Measurements from ENCODE around the gene EVA1A.

Gene EVA1A

DNA sequence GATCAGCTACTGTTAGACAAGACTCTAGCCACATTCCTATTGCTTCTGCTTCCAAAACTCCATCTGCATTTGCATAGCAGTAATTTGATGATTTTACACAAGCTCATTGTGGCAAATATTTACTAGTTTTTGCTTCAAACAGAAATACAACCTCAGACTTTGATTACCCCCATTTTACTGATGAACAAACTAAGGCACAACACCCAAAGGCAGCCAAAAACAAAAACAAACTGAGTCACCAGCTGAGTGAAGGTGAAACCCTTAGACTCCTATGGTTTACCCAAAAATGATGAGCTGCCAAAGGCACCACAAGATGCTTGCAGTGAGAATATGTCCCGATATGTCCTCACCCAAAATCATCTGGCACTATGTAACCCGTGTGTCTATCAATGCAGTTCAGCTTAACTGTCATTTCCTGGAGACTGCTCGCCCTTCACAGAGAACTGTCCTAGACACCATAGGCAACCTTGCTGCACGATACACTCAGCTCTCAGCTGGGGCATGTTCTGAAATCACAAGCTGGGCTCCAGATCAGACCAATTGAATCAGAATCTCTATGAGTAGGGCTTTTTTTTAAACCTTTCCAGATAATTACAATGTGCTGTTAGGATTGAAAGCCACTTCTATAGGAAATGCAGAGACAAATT is 4.1 kb upstream of the EVA1A start:
- Histone ChIP-seq H3K4me2 (no peak overlapping the region), H3K27me3 (peaks cover 24% of the 10 kb centered on the region; the same call in 1 of the 2 replicates), H3K4me3 (no peak overlapping the region), H3K9ac (no peak overlapping the region), H3K27ac (no peak overlapping the region), H4K20me1 (no peaks in the 10 kb centered on the region), H3K36me3 (no peaks in the 10 kb centered on the region), H3K9me3 (no peaks in the 10 kb centered on the region), H3K4me1 (no peaks in the 10 kb centered on the region)
- TF ChIP-seq Cebpa-rat (IDR thresholded peaks at IDR 0.05): no peak

GRCh38 chr2:75564026-75564688 is 3.4 kb upstream of the EVA1A start:
- Histone ChIP-seq H3K27ac (no peak overlapping the region), H3K4me2 (no peak overlapping the region), H3K9ac (no peak overlapping the region), H3K36me3 (no peaks in the 10 kb centered on the region), H3K4me1 (no peaks in the 10 kb centered on the region), H4K20me1 (no peaks in the 10 kb centered on the region), H3K27me3 (peaks cover 25% of the 10 kb centered on the region; the same call in 1 of the 2 replicates), H3K4me3 (no peak overlapping the region), H3K9me3 (no peaks in the 10 kb centered on the region)
- no peak for TF ChIP-seq Cebpa-rat (IDR thresholded peaks at IDR 0.05)

DNA sequence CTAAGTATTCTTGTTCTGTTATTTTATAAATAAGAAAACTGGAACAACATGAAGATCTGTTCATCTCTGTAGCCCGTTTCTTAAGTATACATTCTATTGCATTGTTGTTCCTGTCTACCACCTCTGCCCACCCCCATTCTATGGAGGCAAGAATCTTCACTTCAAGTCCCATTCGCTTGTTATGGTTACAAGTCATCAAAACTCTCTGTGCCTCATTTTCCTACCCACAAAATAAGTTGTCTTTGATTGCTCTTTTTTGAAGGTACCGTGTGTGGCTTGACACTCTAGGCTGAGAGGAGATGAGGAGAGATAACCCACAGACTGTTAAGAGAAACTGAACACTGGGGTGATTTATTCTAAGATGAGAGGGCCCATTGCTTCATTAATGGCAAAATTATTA is 2.9 kb upstream of the EVA1A start:
- H3K9me3 ChIP-seq: no peaks in the 10 kb centered on the region
- H3K27ac ChIP-seq: no peak overlapping the region
- TF ChIP-seq Cebpa-rat (IDR thresholded peaks at IDR 0.05): no peak
- no peaks in the 10 kb centered on the region for H3K36me3 ChIP-seq
- no peaks in the 10 kb centered on the region for H4K20me1 ChIP-seq
- no peak overlapping the region for H3K4me3 ChIP-seq
- H3K4me2 ChIP-seq: no peak overlapping the region
- no peak overlapping the region for H3K9ac ChIP-seq
- H3K27me3 ChIP-seq: peaks cover 25% of the 10 kb centered on the region; the same call in 1 of the 2 replicates
- no peaks in the 10 kb centered on the region for H3K4me1 ChIP-seq

- H3K36me3 ChIP-seq: no peaks in the 10 kb centered on the region
- H3K27me3 ChIP-seq: peaks cover 25% of the 10 kb centered on the region; the same call in 1 of the 2 replicates
- H3K4me3 ChIP-seq: no peak overlapping the region
- no peaks in the 10 kb centered on the region for H4K20me1 ChIP-seq
- H3K27ac ChIP-seq: no peak overlapping the region
- TF ChIP-seq Cebpa-rat (IDR thresholded peaks at IDR 0.05): no peak
- no peaks in the 10 kb centered on the region for H3K9me3 ChIP-seq
- no peak overlapping the region for H3K9ac ChIP-seq
- H3K4me1 ChIP-seq: no peaks in the 10 kb centered on the region
- H3K4me2 ChIP-seq: no peak overlapping the region
Measured at GRCh38 chr2:75562513-75562864, 1.8 kb upstream of the EVA1A start.

DNA sequence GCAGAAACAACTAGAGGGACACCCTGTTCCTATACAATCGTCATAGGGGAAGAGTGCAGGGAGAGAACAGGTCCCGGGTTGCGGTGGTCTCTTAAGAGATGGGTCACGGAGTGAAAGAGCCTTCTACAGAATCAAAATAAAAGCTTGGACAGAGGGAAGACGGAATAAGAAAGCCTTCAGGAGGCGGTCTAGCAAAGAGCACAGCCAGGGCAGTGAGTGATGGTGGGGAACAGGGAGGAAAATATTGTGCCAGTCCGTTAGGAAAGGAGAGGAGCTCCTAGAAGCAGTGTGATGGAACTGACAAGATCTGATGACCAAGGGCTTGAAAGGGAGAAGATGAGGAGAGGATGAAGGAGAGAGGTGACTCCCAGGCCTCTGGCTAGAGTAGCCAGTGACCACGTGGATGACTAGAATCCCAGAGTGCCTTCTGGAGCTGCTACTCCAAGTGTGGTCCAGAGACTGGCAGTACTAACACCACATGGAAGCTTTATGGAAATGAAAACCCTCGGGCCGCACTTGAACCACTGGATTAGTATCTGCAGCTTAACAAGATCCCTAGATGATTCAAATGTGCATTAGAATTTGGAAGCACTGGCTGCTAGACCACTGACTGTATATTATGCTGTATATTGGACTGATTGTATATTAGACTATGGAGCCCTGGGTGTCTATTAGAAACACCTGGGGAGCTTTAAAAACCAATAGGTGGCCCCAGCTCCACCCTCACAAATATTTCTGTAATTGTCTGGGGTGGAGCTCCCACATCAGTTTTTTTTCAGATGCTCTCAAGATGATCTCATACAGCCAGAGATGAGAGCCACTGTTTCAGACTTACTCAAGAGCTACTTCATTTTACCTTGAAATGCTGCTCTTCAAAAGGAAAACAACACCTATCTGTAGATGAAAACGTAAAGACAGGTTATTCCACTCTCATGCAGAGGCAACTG is 1.1 kb upstream of the EVA1A start:
- no peak overlapping the region for H3K9ac ChIP-seq
- no peak overlapping the region for H3K27ac ChIP-seq
- H3K9me3 ChIP-seq: no peaks in the 10 kb centered on the region
- TF ChIP-seq Cebpa-rat (IDR thresholded peaks at IDR 0.05): no peak
- H3K4me2 ChIP-seq: no peak overlapping the region
- no peaks in the 10 kb centered on the region for H4K20me1 ChIP-seq
- H3K27me3 ChIP-seq: peaks cover 25% of the 10 kb centered on the region; the same call in 1 of the 2 replicates
- no peak overlapping the region for H3K4me3 ChIP-seq
- H3K4me1 ChIP-seq: no peaks in the 10 kb centered on the region
- H3K36me3 ChIP-seq: no peaks in the 10 kb centered on the region

DNA sequence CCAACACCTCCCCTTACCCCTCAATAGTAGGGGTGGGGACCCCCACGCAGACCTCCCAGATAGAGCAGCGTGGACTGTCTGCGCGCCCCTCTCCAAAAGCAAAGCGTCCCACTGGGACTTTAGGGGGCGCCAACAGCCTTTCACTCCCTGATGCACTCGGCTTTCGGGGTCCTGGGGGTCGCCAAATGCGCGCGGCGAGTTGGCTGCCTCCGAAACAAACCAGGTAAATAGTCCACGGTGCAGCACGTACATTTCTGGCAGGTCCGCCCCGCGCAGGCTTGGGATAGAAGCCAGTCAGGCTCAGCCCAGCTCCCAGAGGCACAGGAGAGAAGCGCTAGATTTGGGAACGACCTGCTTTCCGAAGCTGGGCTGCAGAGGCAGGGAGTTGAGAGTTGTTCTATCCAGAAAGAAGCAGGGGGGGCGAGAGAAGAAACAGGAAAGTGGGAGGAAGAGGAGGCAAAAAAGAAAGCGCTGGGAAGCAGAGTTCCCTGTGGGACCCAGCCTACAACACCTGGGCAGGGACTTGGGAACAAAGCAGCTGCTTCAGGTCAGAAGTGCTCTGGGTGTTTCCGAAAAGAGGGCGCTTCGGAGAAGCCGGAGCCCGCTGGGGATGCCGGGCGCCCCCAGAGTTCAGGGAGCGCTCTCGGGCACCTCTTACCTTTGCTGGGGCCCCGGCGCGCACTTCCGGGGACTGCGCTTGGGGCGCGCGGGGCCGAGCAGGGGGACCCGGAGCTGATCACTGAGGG is 544 bp downstream of the EVA1A start:
- Histone ChIP-seq H3K4me2 (peak overlapping the region; percentile 81), H3K4me1 (no peaks in the 10 kb centered on the region), H3K4me3 (peak overlapping the region; percentile 67), H3K27ac (no peak overlapping the region), H3K36me3 (no peaks in the 10 kb centered on the region), H3K9me3 (no peaks in the 10 kb centered on the region), H3K27me3 (peaks cover 25% of the 10 kb centered on the region; the same call in 1 of the 2 replicates), H3K9ac (peak overlapping the region; percentile 61; the same call in 1 of the 2 replicates), H4K20me1 (no peaks in the 10 kb centered on the region)
- TF ChIP-seq Cebpa-rat (IDR thresholded peaks at IDR 0.05): no peak

DNA sequence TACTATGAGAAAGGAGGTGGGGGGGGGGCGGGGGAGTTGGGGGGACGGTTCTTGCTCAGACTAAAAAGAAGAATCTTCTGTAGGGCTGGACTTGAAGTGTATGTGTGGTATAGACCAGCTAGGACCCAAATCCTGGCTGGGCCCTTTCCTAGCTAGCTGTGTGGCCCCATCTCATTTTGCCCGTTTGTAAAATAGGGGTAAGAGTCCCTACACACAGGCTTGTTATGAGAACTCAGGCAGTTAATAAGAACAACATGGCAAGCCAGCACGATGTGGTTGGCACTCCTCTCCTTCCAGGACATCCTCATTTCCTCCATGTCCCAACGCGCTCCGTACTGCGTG is 1.1 kb downstream of the EVA1A start:
- no peaks in the 10 kb centered on the region for H4K20me1 ChIP-seq
- peaks cover 25% of the 10 kb centered on the region; the same call in 1 of the 2 replicates for H3K27me3 ChIP-seq
- H3K9me3 ChIP-seq: no peaks in the 10 kb centered on the region
- H3K9ac ChIP-seq: no peak overlapping the region
- no peak overlapping the region for H3K27ac ChIP-seq
- H3K4me3 ChIP-seq: no peak overlapping the region
- H3K4me1 ChIP-seq: no peaks in the 10 kb centered on the region
- peak overlapping the region; percentile 81; the same call in 1 of the 2 replicates for H3K4me2 ChIP-seq
- H3K36me3 ChIP-seq: no peaks in the 10 kb centered on the region
- no peak for TF ChIP-seq Cebpa-rat (IDR thresholded peaks at IDR 0.05)

GRCh38 chr2:75558786-75559679 is 1.7 kb downstream of the EVA1A start:
- Histone ChIP-seq H3K36me3 (no peaks in the 10 kb centered on the region), H3K4me2 (no peak overlapping the region), H3K4me3 (no peak overlapping the region), H3K27ac (no peak overlapping the region), H3K9ac (no peak overlapping the region), H4K20me1 (no peaks in the 10 kb centered on the region), H3K4me1 (no peaks in the 10 kb centered on the region), H3K9me3 (no peaks in the 10 kb centered on the region), H3K27me3 (peaks cover 25% of the 10 kb centered on the region; the same call in 1 of the 2 replicates)
- no peak; the same call in 1 of the 2 replicates for TF ChIP-seq Cebpa-rat (IDR thresholded peaks at IDR 0.05)

Measured in BLaER1 (cell line).